ENCODE measurements around the gene UBE2F.

UBE2F gene

GRCh38 chr2:237977380-237977779 lies 10.6 kb downstream of the UBE2F start:
- TF ChIP-seq EGR1 (IDR thresholded peaks at IDR 0.05) (no peak), NFIC (IDR thresholded peaks at IDR 0.05) (no peak), RAD21 (IDR thresholded peaks at IDR 0.05; ENCODE audit: low read depth) (no peak), EP300 (IDR thresholded peaks at IDR 0.05; ENCODE audit: borderline replicate concordance) (no peak), FOXM1 (IDR thresholded peaks at IDR 0.05; ENCODE audit: borderline replicate concordance, low read depth) (no peak), CEBPB (IDR thresholded peaks at IDR 0.05) (no peak), TCF12 (IDR thresholded peaks at IDR 0.05; ENCODE audit: low read depth) (no peak), TAF1 (IDR thresholded peaks at IDR 0.05; ENCODE audit: low read depth) (no peak), CREB1 (IDR thresholded peaks at IDR 0.05; ENCODE audit: low read depth) (no peak), TEAD4 (IDR thresholded peaks at IDR 0.05) (no peak), USF1 (IDR thresholded peaks at IDR 0.05) (no peak), ZBTB7A (IDR thresholded peaks at IDR 0.05; ENCODE audit: low read depth) (no peak), YY1 (IDR thresholded peaks at IDR 0.05; ENCODE audit: low read depth) (no peak)
- TF ChIP-seq, protein P1, sequence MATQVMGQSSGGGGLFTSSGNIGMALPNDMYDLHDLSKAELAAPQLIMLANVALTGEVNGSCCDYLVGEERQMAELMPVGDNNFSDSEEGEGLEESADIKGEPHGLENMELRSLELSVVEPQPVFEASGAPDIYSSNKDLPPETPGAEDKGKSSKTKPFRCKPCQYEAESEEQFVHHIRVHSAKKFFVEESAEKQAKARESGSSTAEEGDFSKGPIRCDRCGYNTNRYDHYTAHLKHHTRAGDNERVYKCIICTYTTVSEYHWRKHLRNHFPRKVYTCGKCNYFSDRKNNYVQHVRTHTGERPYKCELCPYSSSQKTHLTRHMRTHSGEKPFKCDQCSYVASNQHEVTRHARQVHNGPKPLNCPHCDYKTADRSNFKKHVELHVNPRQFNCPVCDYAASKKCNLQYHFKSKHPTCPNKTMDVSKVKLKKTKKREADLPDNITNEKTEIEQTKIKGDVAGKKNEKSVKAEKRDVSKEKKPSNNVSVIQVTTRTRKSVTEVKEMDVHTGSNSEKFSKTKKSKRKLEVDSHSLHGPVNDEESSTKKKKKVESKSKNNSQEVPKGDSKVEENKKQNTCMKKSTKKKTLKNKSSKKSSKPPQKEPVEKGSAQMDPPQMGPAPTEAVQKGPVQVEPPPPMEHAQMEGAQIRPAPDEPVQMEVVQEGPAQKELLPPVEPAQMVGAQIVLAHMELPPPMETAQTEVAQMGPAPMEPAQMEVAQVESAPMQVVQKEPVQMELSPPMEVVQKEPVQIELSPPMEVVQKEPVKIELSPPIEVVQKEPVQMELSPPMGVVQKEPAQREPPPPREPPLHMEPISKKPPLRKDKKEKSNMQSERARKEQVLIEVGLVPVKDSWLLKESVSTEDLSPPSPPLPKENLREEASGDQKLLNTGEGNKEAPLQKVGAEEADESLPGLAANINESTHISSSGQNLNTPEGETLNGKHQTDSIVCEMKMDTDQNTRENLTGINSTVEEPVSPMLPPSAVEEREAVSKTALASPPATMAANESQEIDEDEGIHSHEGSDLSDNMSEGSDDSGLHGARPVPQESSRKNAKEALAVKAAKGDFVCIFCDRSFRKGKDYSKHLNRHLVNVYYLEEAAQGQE (IDR thresholded peaks at IDR 0.05; ENCODE audit: low read depth) = no peak
- TF ChIP-seq, protein P2, sequence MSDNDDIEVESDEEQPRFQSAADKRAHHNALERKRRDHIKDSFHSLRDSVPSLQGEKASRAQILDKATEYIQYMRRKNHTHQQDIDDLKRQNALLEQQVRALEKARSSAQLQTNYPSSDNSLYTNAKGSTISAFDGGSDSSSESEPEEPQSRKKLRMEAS (IDR thresholded peaks at IDR 0.05) = no peak

DNA sequence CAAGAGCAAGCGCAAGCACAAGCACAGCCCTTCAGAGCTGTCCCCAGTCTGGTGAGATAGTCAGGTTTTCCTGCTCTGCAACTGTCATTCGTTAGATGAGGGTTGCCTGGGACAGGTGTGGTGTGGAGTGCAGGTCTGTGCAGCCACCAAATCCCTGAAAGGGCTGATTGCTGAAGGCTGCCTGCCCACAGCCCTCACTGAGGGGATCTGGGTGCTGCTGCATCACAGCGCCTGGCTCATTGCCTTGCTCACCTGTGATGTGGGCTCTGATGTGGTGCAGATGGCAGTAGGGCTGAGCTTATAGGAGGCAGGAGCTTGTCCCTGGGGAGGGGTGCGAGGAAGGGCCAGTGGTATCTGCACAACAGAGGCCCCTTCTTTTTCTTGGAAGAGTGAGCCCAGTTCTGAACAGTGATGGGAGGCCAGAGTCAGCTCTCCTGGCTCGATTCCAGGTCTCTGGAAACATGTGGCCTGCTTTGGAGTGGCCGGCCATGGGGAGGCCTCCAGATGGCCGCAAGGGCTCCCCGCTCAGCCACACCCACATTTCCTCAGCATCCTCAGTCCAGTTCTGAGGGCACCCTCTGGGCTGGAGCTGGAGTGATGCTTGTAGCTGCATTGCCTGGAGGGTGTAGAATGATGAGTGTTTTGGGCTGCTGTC lies 11.4 kb downstream of the UBE2F start:
- TF ChIP-seq YY1 (IDR thresholded peaks at IDR 0.05; ENCODE audit: low read depth) (no peak), CEBPB (IDR thresholded peaks at IDR 0.05) (no peak), NFIC (IDR thresholded peaks at IDR 0.05) (no peak), FOXM1 (IDR thresholded peaks at IDR 0.05; ENCODE audit: borderline replicate concordance, low read depth) (no peak), RAD21 (IDR thresholded peaks at IDR 0.05; ENCODE audit: low read depth) (no peak), ZBTB7A (IDR thresholded peaks at IDR 0.05; ENCODE audit: low read depth) (no peak), TAF1 (IDR thresholded peaks at IDR 0.05; ENCODE audit: low read depth) (no peak), EP300 (IDR thresholded peaks at IDR 0.05; ENCODE audit: borderline replicate concordance) (no peak), TCF12 (IDR thresholded peaks at IDR 0.05; ENCODE audit: low read depth) (no peak), USF1 (IDR thresholded peaks at IDR 0.05) (no peak), CREB1 (IDR thresholded peaks at IDR 0.05; ENCODE audit: low read depth) (no peak), EGR1 (IDR thresholded peaks at IDR 0.05) (no peak), TEAD4 (IDR thresholded peaks at IDR 0.05) (no peak)
- TF ChIP-seq, protein P1 (IDR thresholded peaks at IDR 0.05; ENCODE audit: low read depth) = no peak
- TF ChIP-seq, protein P2 (IDR thresholded peaks at IDR 0.05) = no peak

DNA sequence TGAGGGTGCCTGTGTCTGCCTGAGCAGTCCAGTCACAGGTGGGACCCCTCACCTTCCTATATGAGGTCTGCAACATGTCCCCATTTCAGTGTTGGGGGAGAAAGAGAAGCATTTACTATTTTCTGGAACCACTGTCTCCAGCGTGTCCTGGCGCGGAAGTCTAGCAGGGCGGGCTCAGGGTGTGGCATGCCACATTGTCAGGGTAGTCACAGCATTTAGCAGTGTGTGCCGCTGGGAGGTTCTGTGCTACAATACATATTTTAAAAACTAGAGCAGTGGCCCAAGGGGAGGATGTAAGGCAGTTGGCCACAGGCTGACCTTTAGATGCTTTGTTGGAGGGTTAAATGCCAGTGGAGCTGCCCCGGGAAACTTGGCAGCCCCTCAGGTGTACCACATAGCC lies 12.5 kb downstream of the UBE2F start:
- TF ChIP-seq FOXM1 (IDR thresholded peaks at IDR 0.05; ENCODE audit: borderline replicate concordance, low read depth) = no peak
- no peak for TF ChIP-seq NFIC (IDR thresholded peaks at IDR 0.05)
- TF ChIP-seq, protein P2 (IDR thresholded peaks at IDR 0.05) = no peak
- TF ChIP-seq ZBTB7A (IDR thresholded peaks at IDR 0.05; ENCODE audit: low read depth) = no peak
- no peak for TF ChIP-seq TCF12 (IDR thresholded peaks at IDR 0.05; ENCODE audit: low read depth)
- TF ChIP-seq EP300 (IDR thresholded peaks at IDR 0.05; ENCODE audit: borderline replicate concordance) = no peak
- TF ChIP-seq RAD21 (IDR thresholded peaks at IDR 0.05; ENCODE audit: low read depth) = no peak
- TF ChIP-seq YY1 (IDR thresholded peaks at IDR 0.05; ENCODE audit: low read depth) = no peak
- TF ChIP-seq EGR1 (IDR thresholded peaks at IDR 0.05) = no peak
- no peak for TF ChIP-seq CEBPB (IDR thresholded peaks at IDR 0.05)
- no peak for TF ChIP-seq TEAD4 (IDR thresholded peaks at IDR 0.05)
- TF ChIP-seq TAF1 (IDR thresholded peaks at IDR 0.05; ENCODE audit: low read depth) = no peak
- no peak for TF ChIP-seq USF1 (IDR thresholded peaks at IDR 0.05)
- TF ChIP-seq CREB1 (IDR thresholded peaks at IDR 0.05; ENCODE audit: low read depth) = no peak
- TF ChIP-seq, protein P1 (IDR thresholded peaks at IDR 0.05; ENCODE audit: low read depth) = no peak

Measured in Ishikawa (cell line).